SJCRH30 (cell line): Measurements from ENCODE around the gene STARD5. TPM values are rescaled to one million over a fixed set of nuclear protein-coding genes. Genes with fewer than 3 reads are reported as not detected.

Experiments used
- DNase-seq, 2 experiments: peaks; one replicate each; pipeline ENCODE4 v3.0.0-alpha.2; 2015 to 2020
- H3K27ac ChIP-seq: fragments of 250-450 bp; sonication (Bioruptor Pico); 2 replicates; pipeline ENCODE4 v1.5.1; 2020; ENCODE audit warnings: mild to moderate bottlenecking, moderate library complexity
- H3K27me3 ChIP-seq: fragments of 250-450 bp; sonication (Bioruptor Pico); 2 replicates; pipeline ENCODE4 v1.5.1; 2020; ENCODE audit warnings: mild to moderate bottlenecking, moderate library complexity
- H3K36me3 ChIP-seq: fragments of 250-450 bp; sonication (Bioruptor Pico); 2 replicates; pipeline ENCODE4 v1.5.1; 2020; ENCODE audit warnings: mild to moderate bottlenecking, moderate library complexity
- H3K4me1 ChIP-seq: fragments of 250-450 bp; sonication (Bioruptor Pico); 2 replicates; pipeline ENCODE4 v1.5.1; 2020; ENCODE audit warnings: mild to moderate bottlenecking, moderate library complexity
- H3K4me3 ChIP-seq: fragments of 250-450 bp; sonication (Bioruptor Pico); 2 replicates; pipeline ENCODE4 v1.5.1; 2020; ENCODE audit warnings: mild to moderate bottlenecking, moderate library complexity
- H3K9me3 ChIP-seq: fragments of 250-450 bp; sonication (Bioruptor Pico); replicated peaks from 2 replicates; pipeline ENCODE4 v1.5.1; 2020; ENCODE audit warnings: mild to moderate bottlenecking, moderate library complexity
- total RNA-seq: library from RNA; depleted of rRNA; stranded (reverse); fragments of >200 nt; shearing (Covaris generic); gene quantifications from 2 replicates; pipeline ENCODE4 v1.2.3, GENCODE V29; 2014

STARD5 gene
- total RNA-seq, 1 experiment from 2014 or later = 3.8 TPM

- no peak for DNase-seq
- Histone ChIP-seq H3K36me3 (no peaks in the 10 kb centered on the region; the same call in 1 of the 2 replicates), H3K27me3 (no peaks in the 10 kb centered on the region), H3K4me1 (no peaks in the 10 kb centered on the region), H3K4me3 (no peak overlapping the region), H3K27ac (no peak overlapping the region), H3K9me3 (no peaks in the 10 kb centered on the region)
Measured at GRCh38 chr15:81310480-81310879, 13.5 kb downstream of the STARD5 start.

GRCh38 chr15:81309647-81310450, 14.1 kb downstream of the STARD5 start:
- Histone ChIP-seq H3K27me3 (no peaks in the 10 kb centered on the region), H3K4me3 (no peak overlapping the region), H3K27ac (no peak overlapping the region), H3K4me1 (no peaks in the 10 kb centered on the region), H3K9me3 (no peaks in the 10 kb centered on the region), H3K36me3 (no peaks in the 10 kb centered on the region; the same call in 1 of the 2 replicates)
- no peak for DNase-seq

- Histone ChIP-seq H3K9me3 (no peaks in the 10 kb centered on the region), H3K4me3 (no peak overlapping the region), H3K4me1 (no peaks in the 10 kb centered on the region), H3K27me3 (no peaks in the 10 kb centered on the region), H3K36me3 (no peaks in the 10 kb centered on the region; the same call in 1 of the 2 replicates), H3K27ac (no peak overlapping the region)
- no peak for DNase-seq
Measured at GRCh38 chr15:81308260-81308659, 15.7 kb downstream of the STARD5 start.

- Histone ChIP-seq H3K9me3 (no peaks in the 10 kb centered on the region), H3K4me3 (no peak overlapping the region), H3K4me1 (no peaks in the 10 kb centered on the region), H3K36me3 (no peaks in the 10 kb centered on the region), H3K27me3 (no peaks in the 10 kb centered on the region), H3K27ac (no peak overlapping the region)
- DNase-seq = no peak
Measured at GRCh38 chr15:81304226-81304625, 19.7 kb downstream of the STARD5 start.

- Histone ChIP-seq H3K4me1 (no peaks in the 10 kb centered on the region), H3K27me3 (no peaks in the 10 kb centered on the region), H3K9me3 (no peaks in the 10 kb centered on the region), H3K4me3 (no peak overlapping the region), H3K36me3 (no peaks in the 10 kb centered on the region), H3K27ac (no peak overlapping the region)
- no peak for DNase-seq
Measured at GRCh38 chr15:81303244-81304225, 20.4 kb downstream of the STARD5 start.

GRCh38 chr15:81302701-81303109, 21.2 kb downstream of the STARD5 start:
- no peak overlapping the region for H3K4me3 ChIP-seq
- no peaks in the 10 kb centered on the region for H3K36me3 ChIP-seq
- H3K9me3 ChIP-seq = no peaks in the 10 kb centered on the region
- no peak overlapping the region for H3K27ac ChIP-seq
- no peaks in the 10 kb centered on the region for H3K27me3 ChIP-seq
- no peak for DNase-seq
- no peaks in the 10 kb centered on the region for H3K4me1 ChIP-seq

- no peaks in the 10 kb centered on the region for H3K9me3 ChIP-seq
- H3K36me3 ChIP-seq = no peaks in the 10 kb centered on the region
- H3K4me1 ChIP-seq = no peaks in the 10 kb centered on the region
- no peaks in the 10 kb centered on the region for H3K27me3 ChIP-seq
- no peak for DNase-seq
- no peak overlapping the region for H3K27ac ChIP-seq
- no peak overlapping the region for H3K4me3 ChIP-seq
Measured at GRCh38 chr15:81301815-81302399, 22.0 kb downstream of the STARD5 start.

- no peaks in the 10 kb centered on the region for H3K36me3 ChIP-seq
- H3K27me3 ChIP-seq = no peaks in the 10 kb centered on the region
- no peaks in the 10 kb centered on the region for H3K4me1 ChIP-seq
- H3K27ac ChIP-seq = no peak overlapping the region
- no peaks in the 10 kb centered on the region for H3K9me3 ChIP-seq
- DNase-seq = no peak
- H3K4me3 ChIP-seq = no peak overlapping the region
Measured at GRCh38 chr15:81301385-81301784, 22.6 kb downstream of the STARD5 start.

- Histone ChIP-seq H3K27me3 (no peaks in the 10 kb centered on the region), H3K4me1 (no peaks in the 10 kb centered on the region; the same call in 1 of the 2 replicates), H3K4me3 (no peak overlapping the region), H3K27ac (no peak overlapping the region), H3K36me3 (no peaks in the 10 kb centered on the region), H3K9me3 (no peaks in the 10 kb centered on the region)
- DNase-seq = no peak
Measured at GRCh38 chr15:81299630-81300273, 24.2 kb downstream of the STARD5 start.

- H3K4me3 ChIP-seq = no peak overlapping the region
- peaks cover 3% of the 10 kb centered on the region; the same call in 1 of the 2 replicates for H3K4me1 ChIP-seq
- no peak overlapping the region for H3K27ac ChIP-seq
- DNase-seq = no peak
- no peaks in the 10 kb centered on the region for H3K36me3 ChIP-seq
- no peaks in the 10 kb centered on the region for H3K9me3 ChIP-seq
- no peaks in the 10 kb centered on the region for H3K27me3 ChIP-seq
Measured at GRCh38 chr15:81299156-81299555, 24.8 kb downstream of the STARD5 start.

- DNase-seq = no peak
- H3K27me3 ChIP-seq = no peaks in the 10 kb centered on the region
- H3K27ac ChIP-seq = no peak overlapping the region
- H3K9me3 ChIP-seq = no peaks in the 10 kb centered on the region
- peaks cover 3% of the 10 kb centered on the region; the same call in 1 of the 2 replicates for H3K4me1 ChIP-seq
- H3K36me3 ChIP-seq = no peaks in the 10 kb centered on the region
- no peak overlapping the region for H3K4me3 ChIP-seq
Measured at GRCh38 chr15:81298611-81299010, 25.3 kb downstream of the STARD5 start.

GRCh38 chr15:81297603-81298575, 26.1 kb downstream of the STARD5 start:
- DNase-seq = no peak
- Histone ChIP-seq H3K27ac (no peak overlapping the region), H3K4me3 (no peak overlapping the region), H3K4me1 (peaks cover 3% of the 10 kb centered on the region; the same call in 1 of the 2 replicates), H3K9me3 (no peaks in the 10 kb centered on the region), H3K36me3 (no peaks in the 10 kb centered on the region), H3K27me3 (peaks cover 5% of the 10 kb centered on the region; the same call in 1 of the 2 replicates)

- H3K27ac ChIP-seq = no peak overlapping the region
Measured at GRCh38 chr15:81297147-81297572, 26.8 kb downstream of the STARD5 start.

More at GRCh38 chr15:81297147-81297572, 26.8 kb downstream of the STARD5 start:
- Histone ChIP-seq H3K27me3 (peaks cover 5% of the 10 kb centered on the region; the same call in 1 of the 2 replicates), H3K4me1 (peaks cover 3% of the 10 kb centered on the region; the same call in 1 of the 2 replicates), H3K4me3 (no peak overlapping the region), H3K36me3 (no peaks in the 10 kb centered on the region), H3K9me3 (no peaks in the 10 kb centered on the region)
- no peak for DNase-seq
